K562 (cell line): ENCODE results near the gene XRCC3. TPM values are rescaled to one million over a fixed set of nuclear protein-coding genes. Genes with fewer than 3 reads are reported as not detected.

ENCODE experiments used
- ARID1B ChIP-seq: fragments of 450-650 bp; IDR thresholded peaks from 2 replicates; pipeline ENCODE4 v1.6.1; 2016; ENCODE audit warnings: antibody characterized with exemption, mild to moderate bottlenecking, inconsistent platforms
- ASH1L ChIP-seq: fragments of 450-650 bp; IDR thresholded peaks from 2 replicates; pipeline ENCODE4 v1.6.1; 2018; ENCODE audit warnings: borderline replicate concordance, mild to moderate bottlenecking, low read depth; ENCODE audit not compliant: partially characterized antibody
- BRD9 ChIP-seq: fragments of 450-650 bp; IDR thresholded peaks from 2 replicates; pipeline ENCODE4 v1.6.1; 2018; ENCODE audit warnings: low read depth; ENCODE audit not compliant: partially characterized antibody
- CEBPB ChIP-seq: fragments of 450-650 bp; IDR thresholded peaks from 2 replicates; pipeline ENCODE4 v1.6.1; 2016; ENCODE audit warnings: missing genetic modification characterization, missing compliant biosample characterization
- CSDE1 ChIP-seq, 2 experiments: fragments of 450-650 bp; IDR thresholded peaks; 2 replicates each; pipeline ENCODE4 v1.6.1; 2016; ENCODE audit warnings: mild to moderate bottlenecking in 1 of 2
- DPF2 ChIP-seq: fragments of 450-650 bp; IDR thresholded peaks from 2 replicates; pipeline ENCODE4 v1.6.1; 2016
- ESRRA ChIP-seq: fragments of 450-650 bp; IDR thresholded peaks from 2 replicates; pipeline ENCODE4 v1.6.1; 2014; ENCODE audit warnings: low read depth, mild to moderate bottlenecking, moderate library complexity, borderline replicate concordance
- PKNOX1 ChIP-seq: fragments of 450-650 bp; IDR thresholded peaks from 2 replicates; pipeline ENCODE4 v1.6.1; 2016
- POLR3G ChIP-seq: IDR thresholded peaks from 2 replicates; pipeline ENCODE4 v1.6.1; 2011; ENCODE audit not compliant: insufficient read length, insufficient replicate concordance; ENCODE audit errors: extremely low read depth
- PYGO2 ChIP-seq: fragments of 450-650 bp; IDR thresholded peaks from 2 replicates; pipeline ENCODE4 v1.6.1; 2016; ENCODE audit warnings: mild to moderate bottlenecking, missing genetic modification characterization, moderate library complexity, missing compliant biosample characterization
- RBM39 ChIP-seq: fragments of 200-400 bp; formaldehyde crosslinking; optimal IDR thresholded peaks from 2 replicates; pipeline ENCODE3; 2018; ENCODE audit warnings: low read depth, low read length
- SAFB ChIP-seq: fragments of 200-400 bp; formaldehyde crosslinking; IDR thresholded peaks from 2 replicates; pipeline ENCODE4 v1.6.1; 2017; ENCODE audit warnings: low read depth, low read length, borderline replicate concordance
- SETDB1 ChIP-seq: IDR thresholded peaks from one replicate; pipeline ENCODE4 v1.6.1; 2012; ENCODE audit warnings: low read length, control low read depth, inconsistent platforms
- SIN3A ChIP-seq, 2 experiments: fragments of 150-350 bp in 1 of 2; IDR thresholded peaks; 2 replicates each; pipeline ENCODE4 v1.6.1; 2011 to 2016; ENCODE audit warnings: borderline replicate concordance in 2 of 2, low read depth in 2 of 2, low read length in 2 of 2, mild to moderate bottlenecking in 2 of 2, moderate library complexity in 2 of 2; ENCODE audit not compliant: control insufficient read depth in 1 of 2
- ZBTB7A ChIP-seq: IDR thresholded peaks from 2 replicates; pipeline ENCODE4 v1.6.1; 2011; ENCODE audit warnings: low read depth, mild to moderate bottlenecking, low read length, moderate library complexity, borderline replicate concordance; ENCODE audit not compliant: control insufficient read depth
- ZNF133 ChIP-seq: fragments of 250-450 bp; sonication (Bioruptor Pico); IDR thresholded peaks from 2 replicates; pipeline ENCODE4 v1.4.0; 2020; ENCODE audit warnings: mild to moderate bottlenecking
- ZNF212 ChIP-seq: fragments of 450-650 bp; formaldehyde crosslinking; IDR thresholded peaks from 2 replicates; pipeline ENCODE4 v1.4.0; 2020; ENCODE audit warnings: mild to moderate bottlenecking
- ZNF316 ChIP-seq: fragments of 450-650 bp; IDR thresholded peaks from 2 replicates; pipeline ENCODE4 v1.6.1; 2016
- ZNF444 ChIP-seq: fragments of 250-450 bp; sonication (Bioruptor Pico); IDR thresholded peaks from 2 replicates; pipeline ENCODE4 v1.4.0; 2020; ENCODE audit warnings: mild to moderate bottlenecking, moderate library complexity
- ZNF445 ChIP-seq: fragments of 250-450 bp; sonication (Bioruptor Pico); IDR thresholded peaks from 2 replicates; pipeline ENCODE4 v1.4.0; 2020; ENCODE audit warnings: low read depth, mild to moderate bottlenecking, moderate library complexity
- polyA plus RNA-seq, 8 experiments: library from polyadenylated mRNA; depleted of rRNA in 4 of 8; stranded (reverse) in 5 of 8; unstranded in 3 of 8; fragments of >200 nt; fragmentation: Nextera tagmentation in 2 of 8; fragmentation: Illumina TruSeq in 1 of 8; extraction: Ambion mirVana in 2 of 8; extraction: Trizol in 1 of 8; gene quantifications; 2 replicates each; pipeline versions ENCODE4 v1.2.1 to v1.2.3, GENCODE V29; 2011 to 2014; ENCODE audit warnings: inconsistent platforms in 1 of 8, missing spikeins in 1 of 8
- total RNA-seq, 7 experiments: library from RNA; depleted of rRNA in 6 of 7; stranded (reverse); fragments of >200 nt in 6 of 7; fragmentation: Illumina TruSeq in 2 of 7; extraction: Trizol in 2 of 7; gene quantifications; 2 replicates each; pipeline versions ENCODE4 v1.2.1 to v1.2.3, GENCODE V29; 2011 to 2021; ENCODE audit warnings: low replicate concordance in 1 of 7
- TF ChIP-seq, protein P1 (sequence below): fragments of 250-450 bp; sonication (Bioruptor Pico); IDR thresholded peaks from 2 replicates; pipeline ENCODE4 v1.4.0; 2020
- TF ChIP-seq, protein P2 (sequence below), 2 experiments: IDR thresholded peaks; 2 replicates each; pipeline ENCODE4 v1.6.1; 2011; ENCODE audit warnings: borderline replicate concordance in 1 of 2, control low read depth in 1 of 2, low read depth in 1 of 2, low read length in 1 of 2, mild to moderate bottlenecking in 1 of 2, mixed read lengths in 1 of 2, moderate library complexity in 1 of 2; ENCODE audit not compliant: insufficient read depth in 1 of 2, insufficient read length in 1 of 2, poor library complexity in 1 of 2, severe bottlenecking in 1 of 2; ENCODE audit errors: extremely low read depth in 1 of 2
- TF ChIP-seq, protein P3 (sequence below), 3 experiments: fragments of 200-800 bp in 1 of 3; sonication (Bioruptor generic) in 1 of 3; sonication (generic) in 1 of 3; formaldehyde crosslinking in 1 of 3; IDR thresholded peaks; 2 replicates each; pipeline versions ENCODE4 v1.6.1 to v1.8.0; 2016 to 2022; ENCODE audit warnings: mild to moderate bottlenecking in 2 of 3, missing compliant biosample characterization in 2 of 3, missing genetic modification characterization in 2 of 3, missing genetic modification reagents in 1 of 3

Gene XRCC3
- total and polyA plus RNA-seq, 9 of the 15 experiments (the other 6 are each of a cell fraction or from before 2014, with no cell fraction given): 0.34 to 59.3 (median 30.3) TPM

- TF ChIP-seq SAFB: no peak
- TF ChIP-seq ZNF212: no peak
- TF ChIP-seq ZNF133: no peak
- TF ChIP-seq PYGO2 (tag): no peak
- no peak for TF ChIP-seq DPF2
- TF ChIP-seq ZNF445 (CRISPR knock-in tag): no peak
- TF ChIP-seq ZNF316: no peak
- TF ChIP-seq ARID1B: no peak
- TF ChIP-seq SIN3A (IDR thresholded peaks at IDR 0.05; ENCODE audit: borderline replicate concordance in 2 of 2, control insufficient read depth in 1 of 2, low read depth in 2 of 2, low read length in 2 of 2): peak in 1 of 2 experiments; percentile 47; a peak in 2 of 4 replicates
- TF ChIP-seq ASH1L: peak; percentile 98
- TF ChIP-seq SETDB1: no peak
- no peak for TF ChIP-seq ZNF444 (CRISPR knock-in tag)
- TF ChIP-seq BRD9: no peak
- no peak for TF ChIP-seq POLR3G
- TF ChIP-seq, protein P1, sequence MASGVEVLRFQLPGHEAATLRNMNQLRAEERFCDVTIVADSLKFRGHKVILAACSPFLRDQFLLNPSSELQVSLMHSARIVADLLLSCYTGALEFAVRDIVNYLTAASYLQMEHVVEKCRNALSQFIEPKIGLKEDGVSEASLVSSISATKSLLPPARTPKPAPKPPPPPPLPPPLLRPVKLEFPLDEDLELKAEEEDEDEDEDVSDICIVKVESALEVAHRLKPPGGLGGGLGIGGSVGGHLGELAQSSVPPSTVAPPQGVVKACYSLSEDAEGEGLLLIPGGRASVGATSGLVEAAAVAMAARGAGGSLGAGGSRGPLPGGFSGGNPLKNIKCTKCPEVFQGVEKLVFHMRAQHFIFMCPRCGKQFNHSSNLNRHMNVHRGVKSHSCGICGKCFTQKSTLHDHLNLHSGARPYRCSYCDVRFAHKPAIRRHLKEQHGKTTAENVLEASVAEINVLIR (CRISPR knock-in tag): no peak
- TF ChIP-seq, protein P2, sequence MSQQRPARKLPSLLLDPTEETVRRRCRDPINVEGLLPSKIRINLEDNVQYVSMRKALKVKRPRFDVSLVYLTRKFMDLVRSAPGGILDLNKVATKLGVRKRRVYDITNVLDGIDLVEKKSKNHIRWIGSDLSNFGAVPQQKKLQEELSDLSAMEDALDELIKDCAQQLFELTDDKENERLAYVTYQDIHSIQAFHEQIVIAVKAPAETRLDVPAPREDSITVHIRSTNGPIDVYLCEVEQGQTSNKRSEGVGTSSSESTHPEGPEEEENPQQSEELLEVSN (IDR thresholded peaks at IDR 0.05; ENCODE audit: borderline replicate concordance in 1 of 2, extremely low read depth in 1 of 2, insufficient read depth in 1 of 2, insufficient read length in 1 of 2, low read depth in 1 of 2, low read length in 1 of 2, poor library complexity in 1 of 2, severe bottlenecking in 1 of 2): peak; percentile 92 to 97
- TF ChIP-seq, protein P3, sequence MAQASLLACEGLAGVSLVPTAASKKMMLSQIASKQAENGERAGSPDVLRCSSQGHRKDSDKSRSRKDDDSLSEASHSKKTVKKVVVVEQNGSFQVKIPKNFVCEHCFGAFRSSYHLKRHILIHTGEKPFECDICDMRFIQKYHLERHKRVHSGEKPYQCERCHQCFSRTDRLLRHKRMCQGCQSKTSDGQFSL (CRISPR knock-in tag; IDR thresholded peaks at IDR 0.05): no peak
- TF ChIP-seq, protein P3 (tag; IDR thresholded peaks at IDR 0.05): no peak
- TF ChIP-seq CSDE1 (IDR thresholded peaks at IDR 0.05): no peak
- TF ChIP-seq ESRRA: no peak
- no peak for TF ChIP-seq CEBPB (tag)
- 0 out of 2 replicates have a peak, but pooled peaks have one; percentile 31 for TF ChIP-seq ZBTB7A
- peak; percentile 99 for TF ChIP-seq PKNOX1
- no peak for TF ChIP-seq RBM39
Observed at GRCh38 chr14:103715052-103716000, at the start of gene XRCC3, which contains the start of gene ZFYVE21 (continued).
